PC-9 (cell line): ENCODE measurements around the gene PRKCA. TPM values are rescaled to one million over a fixed set of nuclear protein-coding genes. Genes with fewer than 3 reads are reported as not detected.

ENCODE experiments used
- BruUV-seq: library from RNA; stranded (reverse); fragments of 400-500 nt; replicated peaks from 2 replicates; lab custom pipeline; 2021; lab: Mats Ljungman, UMichigan
- CTCF ChIA-PET: fragments of 300-600 bp; sonication (Branson Sonifier 250); formaldehyde crosslinking; loops from one replicate; lab custom pipeline; 2022; ENCODE audit warnings: antibody characterized with exemption; lab: Charles Lee
- POLR2A ChIA-PET: fragments of 300-600 bp; sonication (Branson Sonifier 250); formaldehyde crosslinking; loops from one replicate; lab custom pipeline; 2022; ENCODE audit warnings: antibody characterized with exemption; ENCODE audit not compliant: unreplicated experiment; lab: Charles Lee
- DNase-seq, 2 experiments: peaks; one replicate each; pipeline versions ENCODE4 v3.0.0 to v3.0.0-alpha.2; 2015 to 2022; ENCODE audit warnings: mixed read lengths in 1 of 2
- H2AFZ ChIP-seq: fragments of 200-600 bp; sonication (generic); 2 replicates; pipeline ENCODE4 v1.8.1; 2017; ENCODE audit warnings: antibody characterized with exemption
- H3F3A ChIP-seq: fragments of 200-600 bp; sonication (generic); 2 replicates; pipeline ENCODE4 v1.8.1; 2017; ENCODE audit warnings: antibody characterized with exemption, mild to moderate bottlenecking, low read depth; ENCODE audit not compliant: insufficient read depth
- H3K27ac ChIP-seq: fragments of 200-600 bp; sonication (generic); 2 replicates; pipeline ENCODE4 v1.6.1; 2016; ENCODE audit warnings: mixed run types
- H3K27me3 ChIP-seq: fragments of 200-600 bp; sonication (generic); 2 replicates; pipeline ENCODE4 v1.6.1; 2016; ENCODE audit warnings: low read depth, mixed run types; ENCODE audit not compliant: insufficient read depth
- H3K36me3 ChIP-seq: fragments of 200-600 bp; sonication (generic); 2 replicates; pipeline ENCODE4 v1.6.1; 2016; ENCODE audit warnings: low read depth, mixed run types
- H3K4me1 ChIP-seq: fragments of 200-600 bp; sonication (generic); replicated peaks from 2 replicates; pipeline ENCODE4 v1.6.1; 2016; ENCODE audit warnings: mixed run types; ENCODE audit not compliant: insufficient read depth
- H3K4me2 ChIP-seq: fragments of 200-600 bp; sonication (generic); 2 replicates; pipeline ENCODE4 v1.6.1; 2017; ENCODE audit warnings: mixed run types
- H3K4me3 ChIP-seq: fragments of 200-600 bp; sonication (generic); 2 replicates; pipeline ENCODE4 v1.6.1; 2016; ENCODE audit warnings: mixed run types
- H3K79me2 ChIP-seq: fragments of 200-600 bp; sonication (generic); 2 replicates; pipeline ENCODE4 v1.6.1; 2017; ENCODE audit warnings: low read depth, mixed run types
- H3K9me2 ChIP-seq: fragments of 200-600 bp; sonication (generic); 2 replicates; pipeline ENCODE4 v1.8.1; 2017; ENCODE audit warnings: mild to moderate bottlenecking; ENCODE audit not compliant: insufficient read depth
- H3K9me3 ChIP-seq: fragments of 200-600 bp; sonication (generic); 2 replicates; pipeline ENCODE4 v1.8.1; 2016; ENCODE audit warnings: low read depth; ENCODE audit not compliant: insufficient read depth
- H4K20me1 ChIP-seq: fragments of 200-600 bp; sonication (generic); 2 replicates; pipeline ENCODE4 v1.8.1; 2017; ENCODE audit not compliant: insufficient read depth
- EZH2 ChIP-seq: fragments of 200-600 bp; sonication (generic); IDR thresholded peaks from 2 replicates; pipeline ENCODE4 v1.8.0; 2017; ENCODE audit warnings: antibody characterized with exemption, low read depth
- intact Hi-C: fragments of 100-400 bp; cut with micrococcal nuclease; formaldehyde crosslinking; loops from one replicate; pipeline ENCODE4 v1.10.0; 2022; ENCODE audit not compliant: unreplicated experiment
- total RNA-seq: library from RNA; stranded (reverse); gene quantifications from 2 replicates; pipeline ENCODE4 v1.2.3, GENCODE V29; 2021
- TF ChIP-seq, protein P1 (sequence below): fragments of 200-600 bp; sonication (generic); conservative IDR thresholded peaks from 2 replicates; pipeline ENCODE4 v1.6.1; 2017; ENCODE audit warnings: mixed run types, antibody characterized with exemption, mild to moderate bottlenecking, moderate library complexity

Gene PRKCA
- total RNA-seq, 1 experiment from 2014 or later, result 23.1 TPM

DNA sequence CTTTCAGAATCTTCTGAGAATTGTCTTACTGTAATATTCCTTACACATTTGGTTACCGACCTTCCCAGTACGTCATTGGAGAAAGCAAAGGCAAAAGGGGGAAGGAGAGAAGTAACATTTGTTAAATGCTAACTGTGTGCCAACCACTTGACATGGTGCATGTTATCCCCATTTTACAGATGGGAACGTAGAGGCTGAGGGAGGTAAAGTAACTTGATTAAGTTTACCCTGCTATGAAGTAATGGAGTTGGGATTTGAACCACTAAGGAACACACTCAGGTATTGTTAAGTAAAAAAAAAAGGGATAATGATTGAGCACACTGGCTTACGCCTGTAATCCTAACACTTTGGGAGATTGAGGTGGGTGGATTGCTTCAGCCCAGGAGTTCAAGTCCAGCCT, 156.4 kb downstream of the PRKCA start:
- no peaks in the 10 kb centered on the region for H4K20me1 ChIP-seq
- H3K9me2 ChIP-seq, result no peaks in the 10 kb centered on the region
- intact Hi-C loops, result no loop called here
- no peak overlapping the region for H3K4me3 ChIP-seq
- no peak overlapping the region for H2AFZ ChIP-seq
- CTCF ChIA-PET, result no interaction called here
- POLR2A ChIA-PET, result no interaction called here
- no peaks in the 10 kb centered on the region for H3K9me3 ChIP-seq
- H3K36me3 ChIP-seq, result no peaks in the 10 kb centered on the region
- H3K4me2 ChIP-seq, result no peak overlapping the region
- H3K79me2 ChIP-seq, result peaks cover 23% of the 10 kb centered on the region
- BruUV-seq, result no TSS peak
- H3K4me1 ChIP-seq, result peaks cover 47% of the 10 kb centered on the region
- DNase-seq, result no peak
- peak overlapping the region; percentile 73 for H3K27ac ChIP-seq
- H3K27me3 ChIP-seq, result no peaks in the 10 kb centered on the region
- no peak for TF ChIP-seq EZH2
- TF ChIP-seq, protein P1, sequence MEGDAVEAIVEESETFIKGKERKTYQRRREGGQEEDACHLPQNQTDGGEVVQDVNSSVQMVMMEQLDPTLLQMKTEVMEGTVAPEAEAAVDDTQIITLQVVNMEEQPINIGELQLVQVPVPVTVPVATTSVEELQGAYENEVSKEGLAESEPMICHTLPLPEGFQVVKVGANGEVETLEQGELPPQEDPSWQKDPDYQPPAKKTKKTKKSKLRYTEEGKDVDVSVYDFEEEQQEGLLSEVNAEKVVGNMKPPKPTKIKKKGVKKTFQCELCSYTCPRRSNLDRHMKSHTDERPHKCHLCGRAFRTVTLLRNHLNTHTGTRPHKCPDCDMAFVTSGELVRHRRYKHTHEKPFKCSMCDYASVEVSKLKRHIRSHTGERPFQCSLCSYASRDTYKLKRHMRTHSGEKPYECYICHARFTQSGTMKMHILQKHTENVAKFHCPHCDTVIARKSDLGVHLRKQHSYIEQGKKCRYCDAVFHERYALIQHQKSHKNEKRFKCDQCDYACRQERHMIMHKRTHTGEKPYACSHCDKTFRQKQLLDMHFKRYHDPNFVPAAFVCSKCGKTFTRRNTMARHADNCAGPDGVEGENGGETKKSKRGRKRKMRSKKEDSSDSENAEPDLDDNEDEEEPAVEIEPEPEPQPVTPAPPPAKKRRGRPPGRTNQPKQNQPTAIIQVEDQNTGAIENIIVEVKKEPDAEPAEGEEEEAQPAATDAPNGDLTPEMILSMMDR, result no peak
- H3F3A ChIP-seq, result peaks cover 35% of the 10 kb centered on the region

DNA sequence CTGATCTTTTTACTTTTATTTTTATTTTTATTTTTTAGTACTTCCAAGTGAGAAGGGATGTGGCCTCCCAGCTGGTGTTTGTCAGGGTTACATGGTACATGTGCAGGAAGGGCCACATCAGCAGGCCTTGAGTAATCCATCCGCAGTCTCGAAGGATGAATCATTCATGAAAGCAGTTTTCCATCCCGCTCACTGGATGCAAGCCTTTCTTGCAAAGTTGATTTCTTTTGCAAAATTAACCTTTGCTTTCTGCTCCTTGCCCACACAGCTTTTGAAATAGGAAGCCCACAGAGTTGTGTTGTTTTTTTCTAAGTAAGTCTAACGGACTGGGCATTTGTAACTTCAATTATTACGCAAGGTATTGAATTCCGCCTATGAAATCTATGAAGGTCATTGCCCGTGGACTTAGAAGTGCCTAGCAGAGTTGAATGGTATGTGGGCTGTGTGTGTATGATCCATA, 157.4 kb downstream of the PRKCA start:
- H4K20me1 ChIP-seq, result no peaks in the 10 kb centered on the region
- intact Hi-C loops, result no loop called here
- peaks cover 50% of the 10 kb centered on the region for H3K4me1 ChIP-seq
- peaks cover 36% of the 10 kb centered on the region for H3F3A ChIP-seq
- ChIA-PET POLR2A (no interaction called here), CTCF (no interaction called here)
- H2AFZ ChIP-seq, result no peak overlapping the region
- peak overlapping the region; percentile 47 for H3K4me2 ChIP-seq
- H3K27ac ChIP-seq, result peak overlapping the region; percentile 73
- TF ChIP-seq, protein P1, result no peak
- no peak for TF ChIP-seq EZH2
- peak; percentile 51 to 94 for DNase-seq
- no peaks in the 10 kb centered on the region for H3K9me3 ChIP-seq
- no TSS peak for BruUV-seq
- no peaks in the 10 kb centered on the region for H3K27me3 ChIP-seq
- H3K9me2 ChIP-seq, result no peaks in the 10 kb centered on the region
- H3K79me2 ChIP-seq, result peaks cover 34% of the 10 kb centered on the region
- H3K4me3 ChIP-seq, result no peak overlapping the region
- H3K36me3 ChIP-seq, result no peaks in the 10 kb centered on the region

DNA sequence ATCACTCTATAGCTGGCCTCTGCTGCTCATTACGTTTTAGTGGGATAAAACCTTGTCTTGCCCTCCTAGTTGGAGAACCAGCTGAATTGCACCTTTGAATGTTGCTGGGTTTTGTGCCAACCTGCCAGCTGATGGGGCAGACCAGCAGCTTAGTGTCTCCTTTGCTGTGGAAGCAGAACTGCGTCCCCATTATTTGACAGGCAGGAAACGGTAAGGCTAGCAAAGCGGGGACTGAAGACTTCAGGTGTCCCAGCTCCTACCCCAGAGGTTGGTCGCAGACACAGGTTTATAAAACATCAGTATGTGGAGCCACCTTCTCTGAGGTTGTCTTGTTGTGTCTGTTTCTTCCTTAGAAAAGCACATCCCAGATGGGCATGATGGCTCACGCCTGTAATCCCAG, 158.1 kb downstream of the PRKCA start:
- H3K79me2 ChIP-seq, result peaks cover 41% of the 10 kb centered on the region
- no peaks in the 10 kb centered on the region for H3K9me3 ChIP-seq
- ChIA-PET POLR2A (interaction anchor here (0.6 kb wide), 1 partner anchor 64 kb away, joined by 3 read pairs; no protein-coding TSS in a partner anchor), CTCF (no interaction called here)
- H3K4me3 ChIP-seq, result no peak overlapping the region
- H3K36me3 ChIP-seq, result no peaks in the 10 kb centered on the region
- no peak for TF ChIP-seq EZH2
- TF ChIP-seq, protein P1, result no peak
- no peaks in the 10 kb centered on the region for H3K27me3 ChIP-seq
- no peak for DNase-seq
- peaks cover 43% of the 10 kb centered on the region for H3F3A ChIP-seq
- intact Hi-C loops, result no loop called here
- no peaks in the 10 kb centered on the region for H4K20me1 ChIP-seq
- H3K4me2 ChIP-seq, result peak overlapping the region; percentile 47
- peak overlapping the region; percentile 54 for H3K27ac ChIP-seq
- no TSS peak for BruUV-seq
- H2AFZ ChIP-seq, result no peak overlapping the region
- peaks cover 57% of the 10 kb centered on the region for H3K4me1 ChIP-seq
- no peaks in the 10 kb centered on the region for H3K9me2 ChIP-seq
